GM21825 (cell line): Measurements from ENCODE around the gene DLG2.

ENCODE experiments used
- ATAC-seq: cut with Tn5 transposase; IDR thresholded peaks from one replicate; pipeline ENCODE4 v1.9.1; 2021; ENCODE audit warnings: mild to moderate bottlenecking, moderate library complexity; ENCODE audit not compliant: unreplicated experiment

DLG2 gene

GRCh38 chr11:84003181-84003580 lies 1624.0 kb downstream of the DLG2 start:
- ATAC-seq: no peak

GRCh38 chr11:83998921-83999320 lies 1628.2 kb downstream of the DLG2 start:
- no peak for ATAC-seq

DNA sequence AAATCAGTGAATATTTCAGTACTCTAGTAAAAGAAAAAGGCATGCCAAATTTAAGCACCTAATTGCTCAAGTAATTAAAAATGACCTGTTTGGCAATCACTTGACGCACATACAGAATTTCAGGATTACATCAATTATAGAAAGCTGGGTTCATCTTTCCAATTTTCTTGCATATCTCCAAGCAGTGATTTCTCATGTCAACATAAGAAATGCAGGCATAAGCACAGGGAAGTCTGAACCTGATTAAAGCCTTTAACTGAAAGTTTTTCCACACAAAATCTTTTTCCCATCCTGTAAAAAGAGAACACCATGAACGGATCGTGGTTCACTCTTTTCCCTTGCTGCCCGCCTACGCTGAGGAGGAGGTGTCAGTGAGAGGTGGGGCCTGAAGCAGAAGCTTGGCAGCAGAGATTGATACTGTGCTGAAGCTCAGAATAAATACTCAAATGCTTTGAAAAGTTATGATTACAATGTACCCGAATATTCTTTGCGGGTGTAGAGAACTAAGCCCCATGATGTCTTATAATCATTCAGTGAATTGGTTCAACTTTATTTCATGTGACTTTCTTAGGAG lies 1636.9 kb downstream of the DLG2 start:
- ATAC-seq: no peak

DNA sequence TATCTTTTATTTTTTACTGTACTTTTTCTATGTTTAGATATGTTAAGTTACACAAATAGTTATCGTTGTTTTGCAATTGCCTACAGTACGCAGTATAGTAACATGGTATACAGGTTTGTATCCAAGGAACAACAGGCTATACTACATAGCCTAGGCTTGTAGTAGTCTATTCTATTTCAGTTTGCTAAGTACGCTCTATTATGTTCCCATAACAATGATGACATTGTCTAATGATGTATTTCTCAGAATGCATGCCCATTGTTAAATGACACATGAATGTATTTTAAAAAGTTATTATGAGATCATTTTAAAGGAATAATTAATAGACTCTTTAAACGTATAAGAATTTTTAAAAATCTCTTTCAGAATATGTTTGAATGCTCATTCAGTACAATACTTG lies 1644.3 kb downstream of the DLG2 start:
- ATAC-seq: no peak

- no peak for ATAC-seq
Measured at GRCh38 chr11:83979593-83979992, 1647.6 kb downstream of the DLG2 start.

DNA sequence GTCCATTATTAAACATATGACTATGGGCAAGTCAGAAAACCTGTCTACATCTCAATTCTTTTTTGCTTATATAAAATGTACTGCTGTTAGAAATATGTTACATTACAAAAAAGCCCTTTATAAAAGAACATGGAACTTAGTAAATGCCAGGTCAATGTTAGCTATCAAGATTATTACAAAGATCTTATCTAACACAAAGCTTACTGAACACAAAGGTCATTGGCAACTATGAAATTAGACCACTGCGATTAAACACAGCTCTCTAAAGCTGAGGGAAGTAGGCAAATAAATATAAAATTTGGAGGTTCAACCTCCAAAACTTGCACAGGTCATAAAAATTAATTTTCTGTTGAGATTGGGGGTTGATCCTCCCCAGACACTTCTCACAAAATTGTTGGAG lies 1648.2 kb downstream of the DLG2 start:
- no peak for ATAC-seq

DNA sequence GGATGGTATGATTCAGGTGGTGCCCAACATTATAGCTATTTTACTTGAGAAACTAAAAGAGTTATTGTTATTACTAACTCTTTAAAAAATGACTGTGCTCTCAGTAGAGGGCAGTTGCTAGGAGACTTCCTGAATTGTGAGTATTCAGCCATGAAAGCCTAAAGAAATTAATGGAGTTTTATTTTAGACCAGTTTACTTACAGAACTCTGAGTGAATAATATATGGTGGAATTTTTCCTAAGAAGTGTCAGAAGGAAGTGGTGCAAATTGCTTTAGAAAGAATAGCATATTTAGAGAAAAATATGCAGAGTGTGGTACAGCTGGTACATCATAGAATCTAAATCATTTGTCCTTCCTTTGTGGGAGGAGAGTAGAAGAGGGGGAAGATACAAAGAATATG lies 1651.1 kb downstream of the DLG2 start:
- no peak for ATAC-seq

DNA sequence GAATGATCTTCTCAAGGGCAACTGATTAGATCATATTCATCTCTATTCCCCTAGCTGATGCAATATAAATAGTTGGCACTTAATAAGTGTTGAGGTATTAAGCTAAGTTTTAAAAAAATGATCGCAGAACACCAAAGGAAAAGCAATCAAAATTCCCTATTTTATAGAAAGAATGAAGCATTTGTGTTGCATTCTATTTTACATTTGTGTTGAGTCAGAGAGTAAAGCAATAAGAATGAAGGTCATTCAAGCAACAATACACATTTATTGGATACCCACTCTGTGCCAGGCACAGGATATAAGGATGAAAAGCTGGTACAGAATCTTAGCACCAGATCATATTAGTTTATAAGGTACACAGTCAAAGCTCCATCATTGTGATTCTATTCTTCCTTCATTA lies 1654.6 kb downstream of the DLG2 start:
- no peak for ATAC-seq

GRCh38 chr11:83971063-83971462 lies 1656.1 kb downstream of the DLG2 start:
- no peak for ATAC-seq

- no peak for ATAC-seq
Measured at GRCh38 chr11:83970061-83970671, 1657.0 kb downstream of the DLG2 start.

DNA sequence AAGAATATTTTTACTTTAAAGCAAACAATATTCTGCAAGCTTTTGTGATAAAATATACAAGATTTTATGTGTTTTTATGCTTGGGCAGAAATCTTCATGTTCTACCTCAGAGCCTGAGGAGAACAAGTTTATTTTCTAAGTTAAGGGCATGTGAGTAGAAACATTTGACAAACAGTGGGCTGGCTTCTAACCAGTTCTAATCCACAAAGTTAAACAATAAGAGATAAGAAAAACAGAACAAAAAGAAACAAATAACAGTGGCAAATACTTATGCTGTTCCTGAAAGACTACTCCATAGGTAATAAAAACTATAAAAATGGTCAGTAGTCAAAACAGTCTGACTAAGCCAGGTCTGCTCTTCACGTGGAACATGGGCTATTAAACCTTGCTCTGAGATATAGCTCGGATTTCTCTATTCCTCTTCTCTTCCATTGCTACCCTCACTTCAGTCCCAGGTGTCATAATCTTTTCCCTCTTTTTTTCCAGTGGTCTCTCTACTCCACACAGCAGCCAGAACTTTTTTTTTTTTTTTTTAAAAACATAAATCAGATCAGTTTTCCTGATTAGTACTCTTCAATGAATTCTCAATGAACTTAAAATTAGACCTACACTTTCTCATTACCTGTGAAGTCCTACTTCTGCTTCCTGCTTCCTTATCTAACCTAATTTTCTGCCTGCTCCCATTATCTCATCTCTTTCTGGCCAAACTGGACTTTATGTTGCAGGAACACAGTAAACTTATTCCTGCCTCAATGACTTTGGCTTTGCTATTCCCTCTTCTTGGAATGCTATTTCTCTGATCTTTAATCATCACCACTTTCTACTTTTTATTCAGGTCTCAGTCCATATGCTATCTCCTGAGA lies 1669.9 kb downstream of the DLG2 start:
- no peak for ATAC-seq

- no peak for ATAC-seq
Measured at GRCh38 chr11:83956119-83956697, 1670.9 kb downstream of the DLG2 start.

GRCh38 chr11:83954780-83955179 lies 1672.4 kb downstream of the DLG2 start:
- ATAC-seq: no peak

GRCh38 chr11:83951521-83951920 lies 1675.6 kb downstream of the DLG2 start:
- no peak for ATAC-seq

DNA sequence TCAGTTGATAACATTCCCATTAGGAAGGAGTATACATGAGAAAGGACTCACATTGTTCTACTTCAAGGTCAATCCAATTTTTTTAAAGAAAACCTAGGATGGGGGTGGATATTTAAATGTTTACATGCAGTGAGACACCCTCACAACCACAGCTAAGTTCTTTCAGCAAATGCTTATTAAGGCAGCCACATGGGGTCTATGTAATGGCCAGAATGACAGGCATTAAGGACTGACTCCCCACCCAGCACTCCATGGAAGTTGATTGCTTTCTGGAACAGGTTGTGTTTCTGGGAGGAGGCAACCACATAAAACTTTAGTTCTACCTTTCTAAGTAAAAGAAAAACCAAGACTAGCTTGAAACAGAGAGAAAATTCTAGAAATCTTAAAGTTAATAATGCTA lies 1678.9 kb downstream of the DLG2 start:
- ATAC-seq: no peak

DNA sequence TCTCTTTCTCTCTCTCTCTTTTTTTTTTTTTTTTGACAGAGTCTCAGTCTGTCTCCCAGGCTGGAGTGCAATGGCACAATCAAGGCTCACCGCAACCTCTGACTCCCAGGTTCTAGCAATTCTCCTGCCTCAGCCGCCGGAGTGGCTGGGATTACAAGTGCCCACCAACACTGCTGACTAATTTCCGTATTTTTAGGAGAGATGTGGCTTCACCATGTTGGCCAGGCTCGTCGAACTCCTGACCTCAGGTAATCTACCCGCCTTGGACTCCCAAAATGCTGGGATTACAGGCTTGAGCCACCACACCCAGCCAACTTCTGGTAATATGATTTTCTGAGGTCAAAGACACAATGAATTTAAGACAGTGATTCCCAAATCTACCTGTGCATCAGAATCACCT lies 1681.2 kb downstream of the DLG2 start:
- no peak for ATAC-seq

- ATAC-seq: no peak
Measured at GRCh38 chr11:83941050-83941449, 1686.1 kb downstream of the DLG2 start.

DNA sequence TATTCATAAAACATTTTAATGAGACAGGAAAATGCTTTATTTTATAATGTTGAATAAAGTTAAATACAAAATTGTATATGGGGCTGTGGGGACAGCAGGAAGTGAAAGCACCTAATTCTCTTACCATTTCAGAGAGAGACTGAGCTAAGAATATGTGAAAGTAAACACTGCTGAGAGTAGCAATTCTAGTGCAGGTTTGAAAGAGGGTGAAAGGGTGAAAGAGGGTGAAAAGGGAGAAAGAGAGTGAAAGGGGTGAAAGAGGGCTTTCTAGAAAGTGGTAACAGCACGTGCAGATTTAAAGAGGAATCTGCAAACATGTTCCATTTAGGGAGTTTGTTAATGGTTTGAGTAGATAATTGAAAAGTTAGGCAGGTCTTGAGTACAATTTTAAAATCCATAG lies 1689.0 kb downstream of the DLG2 start:
- no peak for ATAC-seq

GRCh38 chr11:83933008-83933407 lies 1694.1 kb downstream of the DLG2 start:
- ATAC-seq: no peak

DNA sequence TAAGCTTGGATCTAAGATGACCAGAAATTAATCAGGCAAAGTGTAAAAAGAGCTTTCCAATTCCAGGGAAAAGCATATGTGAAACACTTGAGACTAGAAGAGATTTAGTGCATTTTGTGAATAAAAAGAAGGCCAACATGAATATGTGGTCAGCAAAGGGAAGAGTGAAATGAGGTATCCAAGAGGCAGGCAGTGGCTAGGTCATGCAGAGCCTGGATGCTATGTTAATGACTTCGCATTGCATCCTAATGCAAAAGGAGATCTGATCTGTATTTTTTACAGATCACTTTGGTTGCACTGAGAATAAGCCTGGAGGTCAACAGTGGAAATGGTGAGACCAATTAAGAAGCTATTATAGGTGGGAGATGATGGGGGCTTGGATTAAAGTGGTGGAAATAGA lies 1699.7 kb downstream of the DLG2 start:
- no peak for ATAC-seq

GRCh38 chr11:83924795-83925542 lies 1702.2 kb downstream of the DLG2 start:
- ATAC-seq: no peak
